GM10248 (cell line): Measurements from ENCODE around the gene SOX15.
"Not testable (repeated sequence)": the region's sequence is repeated elsewhere in the genome, so short reads cannot be mapped to it uniquely, and the experiment has no call there.

Experiments
- CTCF ChIA-PET: fragments of 300-600 bp; sonication (Branson Sonifier 250); formaldehyde crosslinking; extraction: SDS; loops from one replicate; lab custom pipeline; 2021; ENCODE audit warnings: antibody characterized with exemption; lab: Yijun Ruan, JAX
- POLR2A ChIA-PET: fragments of 350-650 bp; sonication (Branson Sonifier 250); formaldehyde crosslinking; extraction: SDS; loops from one replicate; lab custom pipeline; 2020; ENCODE audit warnings: antibody characterized with exemption; lab: Yijun Ruan, JAX
- DNase-seq: peaks from one replicate; pipeline ENCODE4 v3.0.0; 2012; ENCODE audit errors: extremely low spot score
- TF ChIP-seq, protein P1 (sequence below): IDR thresholded peaks from 2 replicates; pipeline ENCODE4 v1.5.1; 2012; ENCODE audit warnings: mild to moderate bottlenecking, low read depth; ENCODE audit errors: extremely low read depth, missing control alignments, control extremely low read depth

SOX15 gene

DNA sequence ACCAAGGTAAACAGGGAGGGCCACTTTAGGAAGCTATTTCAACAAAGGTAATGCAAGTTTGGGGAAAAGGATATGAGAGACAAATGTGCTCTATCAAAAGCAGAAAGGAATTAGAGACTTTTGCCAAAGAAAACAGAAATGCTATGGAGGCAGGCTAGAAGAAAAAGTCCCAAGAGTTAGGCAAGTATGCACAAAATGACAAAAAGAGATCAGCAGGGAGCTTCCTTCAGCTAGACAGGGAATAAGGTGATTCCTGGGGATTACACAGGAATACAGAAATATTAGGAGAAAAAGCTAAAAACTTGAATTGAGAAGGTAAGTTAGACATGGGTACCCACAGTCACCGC, 22.4 kb upstream of the SOX15 start:
- TF ChIP-seq, protein P1, sequence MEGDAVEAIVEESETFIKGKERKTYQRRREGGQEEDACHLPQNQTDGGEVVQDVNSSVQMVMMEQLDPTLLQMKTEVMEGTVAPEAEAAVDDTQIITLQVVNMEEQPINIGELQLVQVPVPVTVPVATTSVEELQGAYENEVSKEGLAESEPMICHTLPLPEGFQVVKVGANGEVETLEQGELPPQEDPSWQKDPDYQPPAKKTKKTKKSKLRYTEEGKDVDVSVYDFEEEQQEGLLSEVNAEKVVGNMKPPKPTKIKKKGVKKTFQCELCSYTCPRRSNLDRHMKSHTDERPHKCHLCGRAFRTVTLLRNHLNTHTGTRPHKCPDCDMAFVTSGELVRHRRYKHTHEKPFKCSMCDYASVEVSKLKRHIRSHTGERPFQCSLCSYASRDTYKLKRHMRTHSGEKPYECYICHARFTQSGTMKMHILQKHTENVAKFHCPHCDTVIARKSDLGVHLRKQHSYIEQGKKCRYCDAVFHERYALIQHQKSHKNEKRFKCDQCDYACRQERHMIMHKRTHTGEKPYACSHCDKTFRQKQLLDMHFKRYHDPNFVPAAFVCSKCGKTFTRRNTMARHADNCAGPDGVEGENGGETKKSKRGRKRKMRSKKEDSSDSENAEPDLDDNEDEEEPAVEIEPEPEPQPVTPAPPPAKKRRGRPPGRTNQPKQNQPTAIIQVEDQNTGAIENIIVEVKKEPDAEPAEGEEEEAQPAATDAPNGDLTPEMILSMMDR: no peak
- DNase-seq: no peak
- ChIA-PET CTCF (interaction anchor here (1.1 to 9.0 kb wide), 5 partner anchors 10 to 208 kb away, joined by 3 to 68 read pairs (median 3); partner anchors contain the start of genes CD68, SAT2, SHBG and TMEM256), POLR2A (no interaction called here)

DNA sequence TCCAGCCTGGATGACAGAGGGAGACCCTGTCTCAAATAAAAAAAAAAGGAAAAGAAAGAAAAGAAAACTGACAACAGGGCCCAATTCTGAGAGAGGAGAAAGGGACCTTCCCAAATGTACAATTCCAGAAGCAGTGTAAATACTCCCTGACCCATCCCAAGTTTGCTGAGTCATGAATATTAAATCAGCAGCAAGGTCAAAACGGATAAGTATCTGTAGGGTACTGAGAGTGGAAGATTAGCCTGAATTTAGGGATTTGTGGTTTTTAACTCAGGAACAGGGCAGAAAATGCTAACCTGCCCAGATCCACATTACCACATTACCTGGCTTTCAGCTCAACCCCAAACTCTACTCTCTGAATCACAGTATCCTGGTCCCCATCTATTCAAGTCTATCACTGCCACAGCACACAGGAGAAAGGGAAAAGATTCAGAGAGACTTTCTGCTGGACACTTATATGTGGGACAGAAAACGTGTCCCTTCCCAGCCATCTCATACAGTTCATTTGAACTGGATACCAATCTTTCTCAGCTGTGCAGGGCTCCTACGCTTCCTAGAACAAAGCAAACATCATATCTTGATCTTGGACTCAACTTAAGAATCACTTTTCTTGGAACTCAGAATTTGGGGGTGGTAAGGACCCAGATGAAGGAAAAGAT, 21.9 kb upstream of the SOX15 start:
- ChIA-PET POLR2A (no interaction called here), CTCF (interaction anchor here (1.1 to 9.0 kb wide), 5 partner anchors 10 to 208 kb away, joined by 3 to 68 read pairs (median 3); partner anchors contain the start of genes CD68, SAT2, SHBG and TMEM256)
- DNase-seq: no peak
- TF ChIP-seq, protein P1: no peak

DNA sequence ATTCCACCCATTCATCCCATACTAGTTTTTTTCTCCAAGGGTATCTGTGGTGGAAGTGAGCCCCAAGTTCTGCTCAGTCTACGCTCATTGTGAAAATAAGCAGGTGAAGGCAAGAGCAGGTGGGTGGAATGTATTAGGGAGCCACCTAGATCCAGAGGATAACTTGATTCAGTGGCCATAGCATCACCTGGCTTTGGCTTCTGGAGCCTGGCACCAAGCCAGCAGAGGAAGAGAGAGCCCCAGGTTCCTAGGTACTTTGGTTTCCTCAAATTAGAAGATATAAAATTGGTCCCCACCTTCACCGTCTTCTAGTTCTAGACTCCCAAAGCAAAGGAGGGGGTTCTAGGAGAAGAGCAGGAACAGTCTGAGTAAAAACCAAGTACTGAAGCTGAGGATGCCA, 20.7 kb upstream of the SOX15 start:
- ChIA-PET POLR2A (no interaction called here), CTCF (interaction anchor here (0.7 to 9.0 kb wide), 5 partner anchors 10 to 77 kb away, joined by 3 to 68 read pairs (median 3); partner anchors contain the start of genes SAT2, SHBG, TP53 and WRAP53)
- TF ChIP-seq, protein P1: no peak
- DNase-seq: no peak

DNA sequence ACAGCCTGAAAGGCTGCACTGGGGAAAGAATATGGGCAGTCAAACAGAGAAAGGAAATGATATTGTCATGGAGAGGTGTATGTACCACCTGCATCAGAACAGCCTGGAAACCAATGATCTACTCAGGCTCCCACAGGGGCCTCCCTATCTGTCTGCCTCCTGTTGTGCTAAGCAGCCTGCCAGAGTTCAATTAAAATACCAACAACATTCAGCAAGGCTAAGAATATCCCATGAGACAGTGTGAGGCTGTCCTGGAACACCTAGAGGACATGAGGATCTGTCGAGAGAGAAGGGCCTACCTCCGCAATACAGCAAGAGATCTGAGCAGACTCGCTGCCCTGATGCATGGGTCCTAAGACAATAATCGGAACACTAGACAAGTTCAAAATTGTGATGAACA, 16.4 kb upstream of the SOX15 start:
- no peak for DNase-seq
- TF ChIP-seq, protein P1: no peak
- ChIA-PET CTCF (interaction anchor here (2.4 kb wide), 1 partner anchor 17 kb away, joined by 7 read pairs; no protein-coding TSS in a partner anchor), POLR2A (no interaction called here)

DNA sequence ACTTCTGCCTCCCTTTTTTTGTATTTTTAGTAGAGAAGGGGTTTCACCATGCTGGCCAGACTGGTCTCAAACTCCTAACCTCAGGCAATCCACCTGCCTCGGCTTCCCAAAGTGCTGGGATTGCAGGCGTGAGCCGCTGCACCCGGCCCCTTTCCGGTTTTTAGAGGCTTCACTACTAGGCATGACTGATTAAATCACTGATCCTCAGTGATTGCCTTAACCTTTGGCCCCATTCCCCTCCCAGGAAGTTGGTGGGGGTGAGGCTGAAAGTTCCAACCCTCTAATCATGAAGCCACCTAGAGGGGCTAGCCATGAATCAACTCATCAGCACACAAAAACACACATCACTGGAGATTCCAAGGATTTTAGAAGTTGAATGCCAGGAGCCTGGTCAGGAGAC, 7.7 kb upstream of the SOX15 start:
- DNase-seq, POLR2A ChIA-PET, CTCF ChIA-PET: not testable (repeated sequence)

DNA sequence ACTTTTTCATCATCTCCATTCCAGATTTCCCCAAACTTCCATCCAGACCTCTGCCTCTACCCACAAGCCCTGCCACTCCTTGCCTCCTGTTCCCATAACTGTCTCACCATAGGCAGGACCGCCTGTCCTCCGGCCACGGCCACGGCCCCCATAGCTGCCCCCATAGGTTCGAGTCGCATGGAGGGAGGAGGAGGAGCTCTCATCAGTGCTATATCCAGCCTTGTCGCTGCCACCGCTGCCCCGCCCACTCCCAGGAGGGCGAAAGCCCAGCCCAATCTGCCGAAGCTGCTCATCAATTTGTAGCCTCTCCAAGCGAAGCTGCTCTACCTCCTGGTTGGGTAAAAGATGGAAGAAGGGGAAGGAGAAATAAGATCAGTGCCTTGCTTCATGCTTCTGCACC, 3.4 kb upstream of the SOX15 start:
- TF ChIP-seq, protein P1: no peak
- POLR2A ChIA-PET: no interaction called here
- CTCF ChIA-PET: interaction anchor here (0.9 to 1.6 kb wide), 5 partner anchors 9 to 237 kb away, joined by 3 to 6 read pairs (median 5); partner anchors contain the start of genes FXR2 and MPDU1
- DNase-seq: no peak

DNA sequence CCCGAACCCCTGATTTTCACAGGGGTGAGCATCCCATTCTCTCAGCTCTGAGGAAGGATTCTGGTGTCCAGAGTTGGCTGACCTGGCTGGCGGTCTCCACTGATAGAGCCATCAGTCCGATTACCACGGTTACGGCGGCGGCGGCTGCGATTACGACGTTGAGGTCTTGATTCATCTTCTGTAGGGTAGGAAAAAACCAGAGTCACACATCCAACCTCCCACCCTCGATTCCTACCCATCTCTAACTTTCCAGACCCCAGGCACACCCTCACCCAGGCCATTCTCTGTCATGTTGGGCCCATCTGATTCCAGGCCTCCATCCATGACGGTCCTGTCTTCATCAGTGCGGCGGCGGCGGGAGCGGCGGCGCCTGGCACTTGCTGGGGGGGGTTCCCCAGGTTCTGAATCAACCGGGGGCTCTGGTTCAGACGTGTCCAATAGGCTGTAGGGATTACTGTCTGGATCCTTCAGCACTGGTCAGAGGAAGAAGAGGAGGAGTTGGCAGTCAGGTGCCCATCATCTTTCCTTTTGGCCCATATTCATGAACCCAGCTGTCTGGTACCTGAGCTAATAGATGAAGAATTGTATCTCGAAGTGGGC, 2.6 kb upstream of the SOX15 start:
- POLR2A ChIA-PET: no interaction called here
- TF ChIP-seq, protein P1: no peak
- DNase-seq: no peak
- CTCF ChIA-PET: interaction anchor here (0.9 to 1.6 kb wide), 4 partner anchors 9 to 78 kb away, joined by 3 to 6 read pairs (median 5); partner anchors contain the start of genes FXR2 and MPDU1
